GM12891 (cell line): ENCODE data around the gene ADNP.

Source experiments
- SPI1 ChIP-seq: IDR thresholded peaks from 2 replicates; pipeline ENCODE4 v1.6.1; 2011; ENCODE audit warnings: low read depth, low read length, control low read depth
- TAF1 ChIP-seq: IDR thresholded peaks from 2 replicates; pipeline ENCODE4 v1.6.1; 2011; ENCODE audit warnings: low read depth, low read length, control low read depth

- TF ChIP-seq SPI1 = no peak
- TF ChIP-seq TAF1 = no peak
These were observed 43.7 kb downstream of the ADNP start for GRCh38 chr20:50887576-50887975.
